GM11168 (cell line): ENCODE data around the gene SRBD1.

Experiments
- in situ Hi-C: fragments of 300-500 bp; cut with MboI; formaldehyde crosslinking; loops from one replicate; pipeline ENCODE4 v1.12.0; 2022; ENCODE audit warnings: low sequenced_read_pairs; ENCODE audit not compliant: unreplicated experiment

SRBD1 gene

GRCh38 chr2:45567288-45567963 is 43.6 kb downstream of the SRBD1 start:
- in situ Hi-C loops = no loop called here

- in situ Hi-C loops = no loop called here
These were observed 51.6 kb downstream of the SRBD1 start for GRCh38 chr2:45559436-45559835.

GRCh38 chr2:45554742-45555140 is 56.3 kb downstream of the SRBD1 start:
- in situ Hi-C loops = no loop called here

- in situ Hi-C loops = no loop called here
These were observed 56.9 kb downstream of the SRBD1 start for GRCh38 chr2:45554073-45554741.

GRCh38 chr2:45551862-45552261 is 59.2 kb downstream of the SRBD1 start:
- in situ Hi-C loops = no loop called here

- in situ Hi-C loops = no loop called here
These were observed 65.1 kb downstream of the SRBD1 start for GRCh38 chr2:45545943-45546342.

GRCh38 chr2:45543257-45543656 is 67.8 kb downstream of the SRBD1 start:
- in situ Hi-C loops = no loop called here

- in situ Hi-C loops = no loop called here
These were observed 69.1 kb downstream of the SRBD1 start for GRCh38 chr2:45542013-45542412.

GRCh38 chr2:45541450-45541849 is 69.6 kb downstream of the SRBD1 start:
- in situ Hi-C loops = no loop called here

GRCh38 chr2:45540942-45541341 is 70.1 kb downstream of the SRBD1 start:
- in situ Hi-C loops = no loop called here

- in situ Hi-C loops = no loop called here
These were observed 77.3 kb downstream of the SRBD1 start for GRCh38 chr2:45533771-45534170.

GRCh38 chr2:45532181-45532580 is 78.9 kb downstream of the SRBD1 start:
- in situ Hi-C loops = no loop called here

- in situ Hi-C loops = no loop called here
These were observed 87.1 kb downstream of the SRBD1 start for GRCh38 chr2:45524016-45524415.

GRCh38 chr2:45518546-45518945 is 92.5 kb downstream of the SRBD1 start:
- in situ Hi-C loops = no loop called here

GRCh38 chr2:45510701-45511420 is 100.2 kb downstream of the SRBD1 start:
- in situ Hi-C loops = no loop called here

- in situ Hi-C loops = no loop called here
These were observed 104.3 kb downstream of the SRBD1 start for GRCh38 chr2:45506756-45507155.

- in situ Hi-C loops = no loop called here
These were observed 105.9 kb downstream of the SRBD1 start for GRCh38 chr2:45505138-45505537.

GRCh38 chr2:45498661-45499550 is 112.2 kb downstream of the SRBD1 start:
- in situ Hi-C loops = no loop called here

GRCh38 chr2:45497355-45497754 is 113.7 kb downstream of the SRBD1 start:
- in situ Hi-C loops = no loop called here

- in situ Hi-C loops = no loop called here
These were observed 114.2 kb downstream of the SRBD1 start for GRCh38 chr2:45496869-45497268.

GRCh38 chr2:45494978-45495293 is 116.1 kb downstream of the SRBD1 start:
- in situ Hi-C loops = no loop called here
